Parathyroid adenoma (tissue), 2 donors: ENCODE results near the gene TCTN1.

Source experiments
- H2AFZ ChIP-seq: fragments of 300-600 bp; sonication (generic); one replicate; pipeline ENCODE4 v1.7.0; 2017; ENCODE audit warnings: antibody characterized with exemption, mild to moderate bottlenecking
- H3K27ac ChIP-seq: fragments of 300-600 bp; sonication (generic); one replicate; pipeline ENCODE4 v1.7.0; 2017
- H3K27me3 ChIP-seq: fragments of 300-600 bp; sonication (generic); one replicate; pipeline ENCODE4 v1.7.0; 2017; ENCODE audit warnings: low read length; ENCODE audit not compliant: control insufficient read depth, insufficient read depth
- H3K36me3 ChIP-seq: fragments of 300-600 bp; sonication (generic); one replicate; pipeline ENCODE4 v1.7.0; 2017; ENCODE audit warnings: low read length; ENCODE audit not compliant: control insufficient read depth, insufficient read depth
- H3K4me1 ChIP-seq: fragments of 300-600 bp; sonication (generic); one replicate; pipeline ENCODE4 v1.7.0; 2017; ENCODE audit warnings: control low read depth
- H3K4me2 ChIP-seq: fragments of 300-600 bp; sonication (generic); one replicate; pipeline ENCODE4 v1.7.0; 2017; ENCODE audit warnings: low read length
- H3K4me3 ChIP-seq: fragments of 300-600 bp; sonication (generic); one replicate; pipeline ENCODE4 v1.7.0; 2017; ENCODE audit warnings: low read depth, low read length
- H3K79me2 ChIP-seq: fragments of 300-600 bp; sonication (generic); one replicate; pipeline ENCODE4 v1.7.0; 2017; ENCODE audit warnings: control low read depth
- H3K9ac ChIP-seq: fragments of 300-600 bp; sonication (generic); one replicate; pipeline ENCODE4 v1.7.0; 2017; ENCODE audit warnings: mild to moderate bottlenecking
- H3K9me3 ChIP-seq: fragments of 300-600 bp; sonication (generic); one replicate; pipeline ENCODE4 v1.7.0; 2017; ENCODE audit warnings: low read length; ENCODE audit not compliant: control insufficient read depth
- TF ChIP-seq, protein P1 (sequence below): fragments of 300-600 bp; sonication (generic); IDR thresholded peaks from one replicate; pipeline ENCODE4 v1.7.0; 2017; ENCODE audit warnings: antibody characterized with exemption, mild to moderate bottlenecking
- donor health status: primary hyperparathyroidism.

TCTN1 gene

GRCh38 chr12:110668480-110669192 is 54.7 kb downstream of the TCTN1 start:
- Histone ChIP-seq H2AFZ (no peak overlapping the region), H3K9ac (no peak overlapping the region), H3K27ac (no peak overlapping the region), H3K9me3 (peaks cover 2% of the 10 kb centered on the region), H3K27me3 (no peaks in the 10 kb centered on the region), H3K4me2 (no peak overlapping the region), H3K79me2 (no peaks in the 10 kb centered on the region), H3K4me3 (no peak overlapping the region), H3K36me3 (no peaks in the 10 kb centered on the region), H3K4me1 (no peaks in the 10 kb centered on the region)
- TF ChIP-seq, protein P1, sequence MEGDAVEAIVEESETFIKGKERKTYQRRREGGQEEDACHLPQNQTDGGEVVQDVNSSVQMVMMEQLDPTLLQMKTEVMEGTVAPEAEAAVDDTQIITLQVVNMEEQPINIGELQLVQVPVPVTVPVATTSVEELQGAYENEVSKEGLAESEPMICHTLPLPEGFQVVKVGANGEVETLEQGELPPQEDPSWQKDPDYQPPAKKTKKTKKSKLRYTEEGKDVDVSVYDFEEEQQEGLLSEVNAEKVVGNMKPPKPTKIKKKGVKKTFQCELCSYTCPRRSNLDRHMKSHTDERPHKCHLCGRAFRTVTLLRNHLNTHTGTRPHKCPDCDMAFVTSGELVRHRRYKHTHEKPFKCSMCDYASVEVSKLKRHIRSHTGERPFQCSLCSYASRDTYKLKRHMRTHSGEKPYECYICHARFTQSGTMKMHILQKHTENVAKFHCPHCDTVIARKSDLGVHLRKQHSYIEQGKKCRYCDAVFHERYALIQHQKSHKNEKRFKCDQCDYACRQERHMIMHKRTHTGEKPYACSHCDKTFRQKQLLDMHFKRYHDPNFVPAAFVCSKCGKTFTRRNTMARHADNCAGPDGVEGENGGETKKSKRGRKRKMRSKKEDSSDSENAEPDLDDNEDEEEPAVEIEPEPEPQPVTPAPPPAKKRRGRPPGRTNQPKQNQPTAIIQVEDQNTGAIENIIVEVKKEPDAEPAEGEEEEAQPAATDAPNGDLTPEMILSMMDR: no peak

DNA sequence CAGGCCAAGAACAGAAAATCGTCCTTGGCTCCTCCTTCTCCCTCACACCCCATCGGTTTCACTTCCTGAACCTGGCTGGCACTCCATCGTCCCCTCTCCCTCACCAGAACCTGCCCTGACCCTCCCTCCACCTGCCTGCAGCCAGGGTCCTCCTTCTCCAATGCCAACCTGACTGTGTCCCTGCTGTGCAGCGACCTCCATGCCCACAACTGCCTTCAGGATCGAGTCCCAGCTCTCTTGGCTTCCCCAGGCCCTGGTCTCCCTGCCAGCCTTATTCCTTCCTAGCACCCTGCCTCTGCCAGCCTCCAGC is 55.2 kb downstream of the TCTN1 start:
- Histone ChIP-seq H2AFZ (no peak overlapping the region), H3K9ac (no peak overlapping the region), H3K27ac (no peak overlapping the region), H3K27me3 (no peaks in the 10 kb centered on the region), H3K4me3 (no peak overlapping the region), H3K9me3 (peaks cover 2% of the 10 kb centered on the region), H3K79me2 (no peaks in the 10 kb centered on the region), H3K36me3 (no peaks in the 10 kb centered on the region), H3K4me2 (no peak overlapping the region), H3K4me1 (no peaks in the 10 kb centered on the region)
- TF ChIP-seq, protein P1: no peak

GRCh38 chr12:110670161-110670701 is 56.3 kb downstream of the TCTN1 start:
- Histone ChIP-seq H3K27ac (no peak overlapping the region), H3K4me1 (no peaks in the 10 kb centered on the region), H3K9me3 (no peaks in the 10 kb centered on the region), H3K4me2 (no peak overlapping the region), H3K79me2 (no peaks in the 10 kb centered on the region), H3K9ac (no peak overlapping the region), H2AFZ (no peak overlapping the region), H3K4me3 (no peak overlapping the region), H3K27me3 (no peaks in the 10 kb centered on the region), H3K36me3 (no peaks in the 10 kb centered on the region)
- TF ChIP-seq, protein P1: no peak

DNA sequence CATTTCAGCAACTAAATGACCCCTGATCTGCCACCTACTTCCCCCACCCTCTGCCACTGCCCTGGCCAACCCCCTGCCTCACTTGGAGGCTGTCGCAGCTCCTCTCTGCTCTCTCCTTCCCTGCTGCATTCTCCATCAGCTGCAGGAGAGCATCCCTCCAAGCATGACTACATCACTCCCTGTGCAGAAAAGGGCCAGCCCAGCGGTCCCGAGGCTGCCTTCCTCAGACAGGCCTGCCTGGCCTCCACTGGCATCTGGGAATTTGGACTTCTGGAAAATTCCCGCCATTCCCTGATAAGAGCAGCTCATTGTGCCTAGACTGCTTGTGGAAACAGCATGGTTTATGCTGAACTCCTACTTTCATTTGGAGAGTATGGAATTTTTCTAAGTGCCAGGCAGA is 62.2 kb downstream of the TCTN1 start:
- H3K79me2 ChIP-seq: no peaks in the 10 kb centered on the region
- H3K36me3 ChIP-seq: no peaks in the 10 kb centered on the region
- TF ChIP-seq, protein P1: no peak
- H2AFZ ChIP-seq: no peak overlapping the region
- no peaks in the 10 kb centered on the region for H3K27me3 ChIP-seq
- H3K9me3 ChIP-seq: no peaks in the 10 kb centered on the region
- no peak overlapping the region for H3K9ac ChIP-seq
- no peak overlapping the region for H3K27ac ChIP-seq
- no peak overlapping the region for H3K4me3 ChIP-seq
- H3K4me1 ChIP-seq: no peaks in the 10 kb centered on the region
- no peak overlapping the region for H3K4me2 ChIP-seq
